Posterior cingulate gyrus (tissue), 11 donors: Measurements from ENCODE around the gene ADAM8.
A peak's percentile ranks its signal among the peaks of the same experiment; 100 is the strongest.
"Not testable (repeated sequence)": the region's sequence is repeated elsewhere in the genome, so short reads cannot be mapped to it uniquely, and the experiment has no call there.

ENCODE experiments used
- DNase-seq, 10 donors: peaks; one replicate each; pipeline versions ENCODE4 v3.0.0 to v3.0.0-alpha.2; 2020 to 2021; ENCODE audit warnings: mixed read lengths in 3 of 10
- intact Hi-C: fragments of 100-400 bp; cut with DNase I; formaldehyde crosslinking; loops from one replicate; pipeline ENCODE4 v1.15.1; 2023

ADAM8 gene

GRCh38 chr10:133237241-133237587 is 39.5 kb downstream of the ADAM8 start:
- no peak for DNase-seq
- intact Hi-C loops, result no loop called here

DNA sequence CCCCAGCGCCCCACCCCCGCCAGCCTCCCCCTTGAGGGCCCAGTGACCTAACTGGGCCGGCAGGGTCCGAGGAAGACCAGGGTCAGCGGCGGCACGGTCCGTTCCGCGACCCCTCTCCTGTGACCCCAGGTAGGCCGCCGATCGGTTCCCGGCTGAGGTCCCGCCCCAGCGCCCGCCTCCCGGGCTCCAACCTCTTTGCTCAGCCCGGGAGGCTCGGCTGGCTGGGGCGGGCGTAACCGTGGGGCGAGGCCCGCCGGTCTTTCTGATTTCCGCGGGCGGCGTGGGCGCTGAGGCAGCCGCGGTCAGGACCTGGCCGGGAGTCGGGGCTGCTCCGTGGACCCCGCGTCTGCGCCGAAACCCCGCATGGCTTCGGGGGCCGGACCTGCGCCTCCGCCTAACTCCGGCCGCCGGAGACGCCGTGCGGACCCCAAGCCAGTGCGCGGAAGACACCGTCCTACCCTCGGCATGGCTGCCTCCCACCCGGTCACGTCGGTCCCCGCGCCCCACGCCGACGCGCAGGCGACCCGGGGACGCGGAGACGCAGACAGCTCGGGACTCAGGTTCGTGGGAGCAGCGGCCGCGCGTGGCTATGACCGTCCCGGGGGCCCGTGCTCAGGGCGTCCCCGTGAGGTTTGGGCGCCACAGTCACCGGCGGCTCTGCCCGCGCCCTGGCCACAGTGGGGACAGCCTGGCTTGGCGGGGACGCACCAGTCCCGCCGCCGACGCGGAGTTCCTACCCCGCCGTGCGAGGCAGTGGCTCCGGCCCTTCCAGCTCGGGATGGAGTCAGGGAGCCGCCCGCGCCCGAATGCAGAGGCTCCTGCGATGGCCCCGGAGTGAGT is 40.0 kb downstream of the ADAM8 start:
- DNase-seq, result no peak

GRCh38 chr10:133235932-133236331 is 40.7 kb downstream of the ADAM8 start:
- DNase-seq, result no peak
- intact Hi-C loops, result no loop called here

More for the DNA sequence above, 40.0 kb downstream of the ADAM8 start:
- intact Hi-C loops, result no loop called here

- DNase-seq, result no peak
- intact Hi-C loops, result no loop called here
Observed at GRCh38 chr10:133235265-133235855, 41.3 kb downstream of the ADAM8 start.

DNA sequence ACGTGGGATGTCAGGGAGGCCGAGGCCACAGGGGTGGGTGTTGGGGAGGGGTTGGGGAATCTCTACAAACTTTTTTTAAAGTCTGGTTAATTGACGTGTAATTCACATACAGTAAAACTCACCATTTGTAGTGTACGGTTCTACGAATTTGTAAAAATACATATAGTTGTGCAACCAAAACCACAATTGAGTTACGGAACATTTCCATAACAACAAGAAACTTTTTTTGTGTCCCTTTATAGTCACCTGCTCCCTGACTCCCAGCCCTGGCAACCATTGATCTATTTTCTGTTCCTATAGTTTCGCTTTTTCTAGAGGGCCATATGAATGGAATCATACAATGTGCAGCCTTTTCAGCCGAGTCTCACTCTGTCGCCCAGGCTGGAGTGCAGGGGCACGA is 41.9 kb downstream of the ADAM8 start:
- DNase-seq, intact Hi-C loops: not testable (repeated sequence)

- DNase-seq, result no peak
- intact Hi-C loops, result no loop called here
Observed at GRCh38 chr10:133231946-133232574, 44.6 kb downstream of the ADAM8 start.

DNA sequence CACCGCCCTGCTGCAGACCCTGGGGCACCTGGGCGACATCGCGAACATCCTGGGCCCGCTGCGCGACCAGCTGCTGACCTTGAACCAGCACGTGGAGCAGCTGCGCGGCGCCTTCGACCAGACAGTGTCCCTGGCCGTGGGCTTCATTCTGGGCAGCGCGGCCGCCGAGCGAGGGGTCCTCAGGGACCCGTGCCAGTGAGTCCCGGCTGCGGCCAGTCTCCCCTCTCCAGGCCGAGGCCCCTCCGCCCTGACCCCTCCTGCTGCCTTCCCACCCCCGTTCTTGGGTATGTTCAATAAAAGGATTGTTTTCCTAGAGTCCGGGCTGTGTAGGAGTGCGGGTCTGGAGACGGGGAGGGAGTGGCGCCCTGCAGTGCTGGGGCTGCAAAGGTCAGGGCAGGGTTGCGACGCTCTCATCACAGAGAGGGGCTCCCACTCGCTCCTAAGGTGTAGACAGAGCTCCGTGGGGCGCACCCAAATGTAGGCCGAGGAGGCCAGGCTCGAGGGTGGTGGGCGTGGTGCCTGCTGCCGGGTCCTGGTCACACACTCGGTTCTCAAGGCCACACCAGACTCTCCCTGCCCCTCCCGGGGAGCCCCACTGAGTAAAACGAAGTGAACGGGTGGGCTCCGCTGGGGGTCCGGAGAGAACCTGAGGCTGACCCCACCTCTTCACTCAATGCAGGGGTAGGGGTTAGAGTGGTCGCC is 45.3 kb downstream of the ADAM8 start:
- intact Hi-C loops, result no loop called here
- no peak for DNase-seq

DNA sequence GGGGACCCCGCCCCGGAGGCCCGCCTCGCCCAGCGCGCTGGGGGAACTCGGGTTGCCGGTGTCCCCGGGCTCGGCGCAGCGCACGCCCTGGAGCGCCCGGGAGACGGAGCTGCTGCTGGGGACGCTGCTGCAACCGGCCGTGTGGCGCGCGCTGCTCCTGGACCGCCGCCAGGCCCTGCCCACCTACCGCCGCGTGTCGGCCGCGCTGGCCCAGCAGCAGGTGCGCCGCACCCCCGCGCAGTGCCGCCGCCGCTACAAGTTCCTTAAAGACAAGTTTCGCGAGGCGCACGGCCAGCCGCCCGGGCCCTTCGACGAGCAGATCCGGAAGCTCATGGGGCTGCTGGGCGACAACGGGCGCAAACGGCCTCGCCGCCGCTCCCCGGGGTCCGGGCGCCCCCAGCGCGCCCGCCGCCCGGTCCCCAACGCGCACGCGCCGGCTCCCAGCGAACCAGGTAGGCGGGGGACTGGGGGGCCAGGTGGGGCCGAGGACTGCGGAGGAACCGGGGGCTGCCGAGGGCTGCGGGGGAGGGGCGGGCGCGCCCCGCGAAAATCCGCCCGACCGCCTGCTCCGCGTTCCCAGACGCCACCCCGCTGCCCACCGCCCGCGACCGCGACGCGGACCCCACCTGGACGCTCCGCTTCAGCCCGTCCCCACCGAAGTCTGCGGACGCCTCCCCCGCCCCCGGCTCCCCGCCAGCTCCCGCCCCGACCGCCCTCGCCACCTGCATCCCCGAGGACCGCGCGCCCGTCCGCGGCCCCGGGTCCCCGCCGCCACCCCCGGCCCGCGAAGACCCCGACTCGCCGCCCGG is 46.1 kb downstream of the ADAM8 start:
- DNase-seq, result peak in 6 of 10 donors; percentile 18 to 90 (median 66)
- intact Hi-C loops, result no loop called here

GRCh38 chr10:133230044-133230361 is 46.7 kb downstream of the ADAM8 start, which contains the start of gene UTF1:
Gene UTF1, plus strand, starts transcription at chr10:133230217. Its CDS starts 72 bp downstream, at chr10:133230289.
- no peak for DNase-seq
- intact Hi-C loops, result no loop called here

- intact Hi-C loops, result no loop called here
- no peak for DNase-seq
Observed at GRCh38 chr10:133229265-133230043, 47.2 kb downstream of the ADAM8 start.

DNA sequence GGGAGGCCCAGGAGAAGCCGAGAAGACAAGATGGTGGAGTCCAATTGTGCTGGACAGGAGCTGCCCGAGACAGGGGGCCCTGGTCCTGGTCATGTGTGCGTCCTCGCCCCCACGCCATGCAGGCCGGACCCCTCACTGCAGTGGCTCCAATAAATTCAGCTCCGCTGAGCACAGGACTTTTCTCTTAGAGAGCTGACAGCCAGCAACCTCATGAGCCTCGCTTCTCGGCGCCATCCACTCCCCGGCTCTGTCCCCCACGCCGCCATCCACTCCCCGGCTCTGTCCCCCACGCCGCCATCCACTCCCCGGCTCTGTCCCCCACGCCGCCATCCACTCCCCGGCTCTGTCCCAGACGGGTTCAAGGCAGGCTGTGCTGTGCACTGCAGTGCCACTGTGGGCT is 49.4 kb downstream of the ADAM8 start:
- intact Hi-C loops, result no loop called here
- no peak for DNase-seq

DNA sequence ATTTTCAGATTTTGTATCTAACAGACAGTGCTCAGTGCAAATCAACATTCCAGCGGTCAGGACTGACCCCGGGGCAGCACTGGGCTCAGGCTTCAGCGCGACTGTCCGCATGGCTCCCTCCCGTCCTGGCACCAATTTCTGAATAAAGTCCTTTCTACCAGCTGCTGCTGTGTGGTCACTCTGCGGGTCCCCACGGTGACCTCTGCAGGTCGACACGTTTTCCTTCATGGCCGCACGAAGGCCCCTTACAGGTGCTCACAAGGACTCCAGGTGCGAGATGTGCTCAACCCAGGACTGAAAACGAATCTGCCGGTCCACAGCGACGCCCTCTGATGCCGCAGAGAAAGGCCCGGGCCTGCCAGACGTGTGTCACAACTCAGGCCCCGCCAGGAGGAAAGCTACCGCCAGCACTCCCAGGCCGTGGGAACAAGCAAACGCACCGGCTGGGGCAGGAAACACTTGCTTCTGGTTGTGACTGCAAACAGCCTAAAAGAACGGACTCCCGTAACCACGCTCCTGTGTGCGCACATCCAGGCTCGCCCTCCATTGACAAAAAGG is 50.3 kb downstream of the ADAM8 start:
- no peak for DNase-seq
- intact Hi-C loops, result no loop called here

DNA sequence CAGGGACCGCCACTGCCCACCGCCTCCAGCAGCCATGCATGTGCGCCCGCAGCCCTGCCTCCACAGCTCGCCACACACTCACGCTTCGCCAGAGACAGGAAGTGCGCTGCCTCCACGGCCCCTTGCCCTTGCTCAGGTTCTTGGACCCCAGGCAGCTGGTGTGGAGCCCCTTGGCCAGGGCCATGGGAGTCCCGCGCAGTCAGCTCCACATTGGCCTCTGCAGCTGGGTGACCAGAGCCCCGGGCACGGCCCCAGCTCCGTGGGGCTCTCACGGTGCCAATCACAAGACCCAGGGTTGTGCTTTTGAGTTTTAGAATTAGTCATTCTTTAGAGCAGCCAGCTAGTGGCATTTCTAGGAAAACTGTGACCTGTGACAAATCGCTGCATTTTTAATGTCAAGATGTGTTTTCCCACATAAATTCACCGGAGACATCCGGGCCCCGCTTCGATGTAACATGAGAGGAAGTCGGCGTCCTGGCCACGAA is 50.9 kb downstream of the ADAM8 start:
- intact Hi-C loops, result no loop called here
- DNase-seq, result no peak

GRCh38 chr10:133224756-133225372 is 51.8 kb downstream of the ADAM8 start:
- intact Hi-C loops, result no loop called here
- DNase-seq, result peak in 1 of 10 donors; percentile 27

- DNase-seq, result no peak
- intact Hi-C loops, result no loop called here
Observed at GRCh38 chr10:133224076-133224475, 52.6 kb downstream of the ADAM8 start.

DNA sequence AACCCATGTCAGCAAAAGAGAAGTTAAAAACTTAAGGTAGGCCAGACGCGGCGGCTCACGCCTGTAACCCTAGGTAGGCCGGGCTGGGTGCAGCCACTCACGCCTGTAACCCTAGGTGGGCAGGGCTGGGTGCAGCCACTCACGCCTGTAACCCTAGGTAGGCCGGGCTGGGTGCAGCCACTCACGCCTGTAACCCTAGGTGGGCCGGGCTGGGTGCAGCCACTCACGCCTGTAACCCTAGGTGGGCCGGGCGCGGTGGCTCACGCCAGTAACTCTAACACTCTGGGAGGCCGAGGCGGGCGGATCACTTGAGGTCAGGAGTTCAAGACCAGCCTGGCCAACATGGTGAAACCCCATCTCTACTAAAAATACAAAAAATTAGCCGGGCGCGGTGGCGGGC is 54.9 kb downstream of the ADAM8 start:
- DNase-seq, intact Hi-C loops: not testable (repeated sequence)

DNA sequence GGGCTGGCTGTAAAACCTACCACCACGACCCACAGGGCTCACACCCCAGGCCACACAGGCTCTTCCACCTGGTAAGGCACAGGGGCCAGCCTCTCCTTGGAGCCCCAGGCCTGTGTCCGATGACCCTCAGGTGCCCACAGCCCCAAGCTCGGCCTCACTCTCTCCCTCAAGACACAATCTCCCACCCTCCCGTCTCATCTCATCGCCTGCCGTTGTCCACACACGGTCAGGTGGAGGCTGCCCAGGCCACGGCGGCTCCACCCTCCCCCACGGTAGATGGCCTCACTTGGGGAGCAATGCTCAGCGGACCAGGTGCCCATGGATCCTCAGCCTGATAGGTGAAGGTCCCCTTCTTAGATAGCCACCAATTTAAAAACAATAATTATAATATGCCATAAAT is 55.3 kb downstream of the ADAM8 start:
- intact Hi-C loops, result no loop called here
- no peak for DNase-seq

DNA sequence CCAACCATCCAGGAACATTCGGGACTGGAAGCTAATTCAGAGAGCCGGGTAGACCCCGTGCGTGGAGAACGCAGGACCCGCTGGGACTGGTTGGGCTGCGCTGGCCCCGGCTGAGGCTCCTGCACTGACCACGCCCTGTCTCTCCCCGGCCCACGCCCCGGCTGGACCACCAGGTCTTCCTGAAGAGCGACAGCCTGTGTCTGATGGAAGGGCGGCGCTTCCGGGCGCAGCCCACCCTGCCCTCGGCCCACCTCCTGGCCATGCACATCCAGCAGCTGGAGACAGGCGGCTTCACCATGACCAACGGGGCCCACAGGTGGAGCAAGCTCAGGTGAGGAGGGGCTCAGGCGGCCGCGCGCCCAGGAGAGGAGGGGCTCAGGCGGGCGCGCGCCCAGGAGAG is 56.9 kb downstream of the ADAM8 start:
- no peak for DNase-seq
- intact Hi-C loops, result no loop called here

DNA sequence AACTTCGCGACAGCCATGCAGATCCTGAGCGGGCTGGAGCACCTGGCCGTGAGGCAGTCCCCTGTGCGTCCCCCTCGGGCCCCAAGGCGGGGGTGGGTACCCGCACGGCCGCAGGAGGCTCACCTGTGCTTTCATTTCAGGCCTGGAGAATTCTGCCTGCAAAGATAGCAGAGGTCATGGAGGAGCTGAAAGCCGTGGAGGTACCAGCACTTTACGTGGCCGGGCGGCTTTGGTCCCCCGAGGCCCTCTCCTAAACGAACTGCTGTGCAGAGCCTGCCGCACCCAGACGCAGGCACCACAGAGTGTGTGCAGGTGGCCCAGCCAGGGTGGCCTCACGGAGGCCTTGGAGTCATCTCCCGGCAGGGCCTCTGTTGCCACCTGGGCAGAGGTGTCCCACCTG is 57.8 kb downstream of the ADAM8 start:
- intact Hi-C loops, result no loop called here
- DNase-seq, result no peak
